Loucy (cell line): Measurements from ENCODE around the gene PCSK5.

Source experiments
- H2AFZ ChIP-seq: fragments of 200-600 bp; sonication (generic); 2 replicates; pipeline ENCODE4 v1.6.0; 2016; ENCODE audit warnings: antibody characterized with exemption, mild to moderate bottlenecking, low read length, moderate library complexity
- H3F3A ChIP-seq: fragments of 200-600 bp; 2 replicates; pipeline ENCODE4 v1.6.0; 2016; ENCODE audit warnings: antibody characterized with exemption, low read depth, mild to moderate bottlenecking
- H3K27me3 ChIP-seq: fragments of 200-600 bp; sonication (generic); 2 replicates; pipeline ENCODE4 v1.6.1; 2014; ENCODE audit warnings: low read length, mild to moderate bottlenecking; ENCODE audit not compliant: insufficient read depth, poor library complexity, severe bottlenecking
- H3K36me3 ChIP-seq: fragments of 200-600 bp; sonication (generic); 2 replicates; pipeline ENCODE4 v1.6.1; 2016; ENCODE audit warnings: low read length; ENCODE audit not compliant: insufficient read depth
- H3K4me1 ChIP-seq: fragments of 200-600 bp; sonication (generic); 2 replicates; pipeline ENCODE4 v1.5.1; 2014; ENCODE audit warnings: low read length, mild to moderate bottlenecking; ENCODE audit not compliant: insufficient read depth, poor library complexity, severe bottlenecking
- H3K4me2 ChIP-seq: fragments of 200-600 bp; sonication (generic); 2 replicates; pipeline ENCODE4 v1.6.0; 2014; ENCODE audit warnings: antibody characterized with exemption, low read length, low read depth, mild to moderate bottlenecking; ENCODE audit not compliant: poor library complexity, severe bottlenecking
- H3K4me3 ChIP-seq: fragments of 200-600 bp; sonication (generic); 2 replicates; pipeline ENCODE4 v1.5.1; 2014; ENCODE audit warnings: low read length, mild to moderate bottlenecking, mixed read lengths; ENCODE audit not compliant: poor library complexity, severe bottlenecking
- H3K79me2 ChIP-seq: fragments of 200-600 bp; sonication (generic); 2 replicates; pipeline ENCODE4 v1.6.1; 2014; ENCODE audit warnings: low read length; ENCODE audit not compliant: insufficient read depth
- H3K9ac ChIP-seq: fragments of 200-600 bp; sonication (generic); 2 replicates; pipeline ENCODE4 v1.6.0; 2014; ENCODE audit warnings: mild to moderate bottlenecking, low read depth, low read length, moderate library complexity; ENCODE audit not compliant: poor library complexity, severe bottlenecking
- H3K9me2 ChIP-seq: fragments of 200-600 bp; sonication (generic); replicated peaks from 2 replicates; pipeline ENCODE4 v1.6.1; 2016; ENCODE audit warnings: low read depth, low read length, mixed read lengths
- H3K9me3 ChIP-seq: fragments of 200-600 bp; sonication (generic); 2 replicates; pipeline ENCODE4 v1.6.1; 2014; ENCODE audit warnings: mild to moderate bottlenecking, antibody characterized with exemption, low read length, low read depth; ENCODE audit not compliant: insufficient read depth
- H4K20me1 ChIP-seq: fragments of 200-600 bp; sonication (generic); 2 replicates; pipeline ENCODE4 v1.6.0; 2014; ENCODE audit warnings: antibody characterized with exemption, low read length, mild to moderate bottlenecking; ENCODE audit not compliant: insufficient read depth, poor library complexity, severe bottlenecking
- EZH2phosphoT487 ChIP-seq: fragments of 200-600 bp; IDR thresholded peaks from 2 replicates; pipeline ENCODE4 v1.6.1; 2018; ENCODE audit warnings: antibody characterized with exemption, mild to moderate bottlenecking, moderate library complexity, borderline replicate concordance
- TF ChIP-seq, protein P1 (sequence below): fragments of 200-600 bp; sonication (generic); conservative IDR thresholded peaks from 2 replicates; pipeline ENCODE4 v1.5.1; 2014; ENCODE audit warnings: mild to moderate bottlenecking, antibody characterized with exemption, low read length

The PCSK5 gene

DNA sequence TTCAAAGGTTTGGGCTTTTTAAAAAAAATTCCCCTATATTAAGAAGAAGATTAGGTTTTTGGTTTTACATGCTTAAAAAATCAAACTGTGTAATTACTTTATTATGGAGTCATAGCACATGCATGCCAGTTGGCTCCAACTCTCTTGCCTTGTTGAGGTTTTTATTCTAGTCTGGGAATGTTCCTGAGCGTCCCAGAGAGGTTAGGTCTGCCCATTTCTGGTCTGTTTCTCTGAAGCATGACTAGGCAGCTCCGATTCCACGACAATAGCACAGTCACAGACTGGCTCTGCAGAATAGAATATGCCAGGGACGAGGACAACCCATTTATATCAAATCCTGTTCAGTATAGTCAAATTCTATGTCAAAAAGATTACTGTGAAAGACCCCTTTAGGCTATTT is 217.0 kb downstream of the PCSK5 start:
- Histone ChIP-seq H3K27me3 (no peaks in the 10 kb centered on the region), H3K9me2 (no peaks in the 10 kb centered on the region), H3K4me3 (no peak overlapping the region), H3K9ac (no peak overlapping the region), H3K36me3 (no peaks in the 10 kb centered on the region), H3F3A (no peaks in the 10 kb centered on the region), H3K4me1 (no peaks in the 10 kb centered on the region), H2AFZ (no peak overlapping the region), H3K79me2 (no peaks in the 10 kb centered on the region), H3K4me2 (no peak overlapping the region), H3K9me3 (no peaks in the 10 kb centered on the region), H4K20me1 (no peaks in the 10 kb centered on the region)
- TF ChIP-seq EZH2phosphoT487: no peak
- TF ChIP-seq, protein P1, sequence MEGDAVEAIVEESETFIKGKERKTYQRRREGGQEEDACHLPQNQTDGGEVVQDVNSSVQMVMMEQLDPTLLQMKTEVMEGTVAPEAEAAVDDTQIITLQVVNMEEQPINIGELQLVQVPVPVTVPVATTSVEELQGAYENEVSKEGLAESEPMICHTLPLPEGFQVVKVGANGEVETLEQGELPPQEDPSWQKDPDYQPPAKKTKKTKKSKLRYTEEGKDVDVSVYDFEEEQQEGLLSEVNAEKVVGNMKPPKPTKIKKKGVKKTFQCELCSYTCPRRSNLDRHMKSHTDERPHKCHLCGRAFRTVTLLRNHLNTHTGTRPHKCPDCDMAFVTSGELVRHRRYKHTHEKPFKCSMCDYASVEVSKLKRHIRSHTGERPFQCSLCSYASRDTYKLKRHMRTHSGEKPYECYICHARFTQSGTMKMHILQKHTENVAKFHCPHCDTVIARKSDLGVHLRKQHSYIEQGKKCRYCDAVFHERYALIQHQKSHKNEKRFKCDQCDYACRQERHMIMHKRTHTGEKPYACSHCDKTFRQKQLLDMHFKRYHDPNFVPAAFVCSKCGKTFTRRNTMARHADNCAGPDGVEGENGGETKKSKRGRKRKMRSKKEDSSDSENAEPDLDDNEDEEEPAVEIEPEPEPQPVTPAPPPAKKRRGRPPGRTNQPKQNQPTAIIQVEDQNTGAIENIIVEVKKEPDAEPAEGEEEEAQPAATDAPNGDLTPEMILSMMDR: no peak

DNA sequence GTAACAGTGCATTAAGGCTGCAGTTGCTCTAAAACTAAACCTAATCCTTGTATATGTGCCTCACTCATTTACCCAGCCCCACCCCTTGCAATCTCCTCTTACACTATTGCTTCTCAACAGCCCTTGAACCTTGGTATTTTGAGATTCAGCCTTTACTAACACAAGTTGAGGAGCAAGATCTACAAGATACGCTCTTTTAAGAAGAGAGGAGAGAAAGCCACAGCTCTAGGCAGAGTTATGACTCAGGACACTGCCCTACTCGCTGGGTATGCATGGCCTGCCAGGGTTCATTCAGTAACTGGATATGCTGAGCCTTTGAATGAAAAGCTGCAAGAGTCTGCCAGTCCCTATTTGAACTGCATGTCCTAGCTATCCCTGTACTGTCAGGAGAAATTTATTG is 219.5 kb downstream of the PCSK5 start:
- Histone ChIP-seq H3K4me3 (no peak overlapping the region), H3F3A (no peaks in the 10 kb centered on the region), H3K9me3 (no peaks in the 10 kb centered on the region), H4K20me1 (no peaks in the 10 kb centered on the region), H3K36me3 (no peaks in the 10 kb centered on the region), H3K4me1 (no peaks in the 10 kb centered on the region), H3K9me2 (no peaks in the 10 kb centered on the region), H3K79me2 (no peaks in the 10 kb centered on the region), H3K4me2 (no peak overlapping the region), H3K27me3 (no peaks in the 10 kb centered on the region), H2AFZ (no peak overlapping the region), H3K9ac (no peak overlapping the region)
- no peak for TF ChIP-seq EZH2phosphoT487
- TF ChIP-seq, protein P1: no peak

DNA sequence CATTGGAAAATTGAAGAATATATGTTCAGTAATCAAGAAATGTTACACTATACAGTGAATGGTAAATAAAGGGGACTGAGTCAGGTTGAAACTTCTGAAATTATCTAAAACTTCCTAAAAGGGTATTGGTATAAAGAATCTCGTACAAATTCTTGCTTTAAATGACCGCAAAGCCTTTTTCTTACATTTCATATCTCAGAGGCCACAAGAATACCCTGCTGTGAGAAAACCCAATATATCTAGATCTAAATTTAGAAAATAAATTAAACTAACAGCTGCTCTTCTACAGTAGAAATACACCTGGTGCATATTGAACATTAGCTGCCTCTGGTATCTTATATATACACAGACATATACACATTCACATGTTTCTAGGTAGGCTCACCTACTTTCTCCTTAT is 221.7 kb downstream of the PCSK5 start:
- H3K9ac ChIP-seq: no peak overlapping the region
- no peaks in the 10 kb centered on the region for H3K9me2 ChIP-seq
- no peaks in the 10 kb centered on the region for H4K20me1 ChIP-seq
- no peaks in the 10 kb centered on the region for H3F3A ChIP-seq
- H3K36me3 ChIP-seq: no peaks in the 10 kb centered on the region
- no peak overlapping the region for H3K4me3 ChIP-seq
- H3K27me3 ChIP-seq: no peaks in the 10 kb centered on the region
- TF ChIP-seq, protein P1: no peak
- no peak for TF ChIP-seq EZH2phosphoT487
- H3K4me1 ChIP-seq: no peaks in the 10 kb centered on the region
- H3K4me2 ChIP-seq: no peak overlapping the region
- H2AFZ ChIP-seq: no peak overlapping the region
- no peaks in the 10 kb centered on the region for H3K9me3 ChIP-seq
- no peaks in the 10 kb centered on the region for H3K79me2 ChIP-seq
